ENCODE results near the gene COX6B2. TPM values are rescaled to one million over a fixed set of nuclear protein-coding genes. Genes with fewer than 3 reads are reported as not detected.

The COX6B2 gene
- total and polyA plus RNA-seq, 2 of the 13 experiments (the other 11 are each of a cell fraction or from before 2014, with no cell fraction given) = 0.21 TPM; not detected in 1

DNA sequence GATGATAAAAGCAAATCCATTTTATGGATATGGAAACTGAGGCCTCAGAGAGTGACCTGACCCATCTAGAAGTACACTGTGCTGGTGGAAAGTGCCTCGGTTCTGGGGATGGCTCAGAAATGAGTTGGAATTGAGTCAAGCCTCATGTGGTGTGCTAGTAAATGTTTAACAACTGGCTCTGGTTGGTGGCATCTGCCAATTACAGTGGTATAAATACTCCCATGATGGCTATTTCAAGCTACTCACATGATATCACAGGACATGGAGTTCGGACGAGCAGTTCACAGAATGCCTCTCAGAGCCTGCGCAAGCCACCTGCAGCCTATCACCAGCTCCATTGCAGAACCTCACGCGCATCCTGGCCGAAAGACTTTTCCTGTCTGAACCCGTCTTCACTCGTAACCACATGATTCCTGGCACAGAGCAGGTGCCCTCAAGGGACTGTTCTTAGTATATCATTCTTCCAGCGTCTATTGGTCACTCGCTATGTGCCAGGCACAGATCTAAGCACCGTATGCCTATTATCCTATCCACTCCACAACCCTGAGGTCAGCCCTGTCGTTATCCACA is 38.5 kb downstream of the COX6B2 start:
- Histone ChIP-seq H3K79me2 (ENCODE audit: insufficient read depth, low read length) (no peaks in the 10 kb centered on the region), H2AFZ (ENCODE audit: low read length) (no peak overlapping the region), H4K20me1 (ENCODE audit: insufficient read depth, low read length) (no peaks in the 10 kb centered on the region), H3K9ac (ENCODE audit: insufficient read depth, low read depth, low read length) (no peak overlapping the region), H3K27ac (ENCODE audit: extremely low read length, insufficient read depth, low read length) (no peak overlapping the region), H3K27me3 (ENCODE audit: control insufficient read depth in 1 of 2, insufficient read depth in 2 of 2, low read length in 2 of 2) (no peaks in the 10 kb centered on the region), H3K36me3 (replicated peaks in 1 of 2; ENCODE audit: control insufficient read depth in 1 of 2, insufficient read depth in 2 of 2, low read length in 2 of 2) (no peaks in the 10 kb centered on the region), H3K4me3 (replicated peaks in 1 of 3; ENCODE audit: insufficient read depth in 1 of 3, low read depth in 2 of 3, low read length in 3 of 3) (no peak overlapping the region), H3K9me3 (ENCODE audit: low read length) (no peaks in the 10 kb centered on the region), H3K4me2 (ENCODE audit: low read depth, low read length) (no peak overlapping the region), H3K4me1 (ENCODE audit: insufficient read depth, low read length) (peaks cover 9% of the 10 kb centered on the region)
- FAIRE-seq (no peak), DNase-seq (ENCODE audit: low spot score) (no peak), ATAC-seq (no peak)
- ChIA-PET POLR2A (interaction anchor here (1.6 kb wide), 1 partner anchor 91 kb away, joined by 3 read pairs; the partner anchor contains the start of gene UBE2S), CTCF (ENCODE audit: low intra/inter-chr PET ratio, low total read pairs) (no interaction called here)
- in situ Hi-C loops (cut with HindIII; ENCODE audit: extremely low pct_ligation_motif_present, low pct_unique_long_range_greater_than_20kb) (no loop called here), intact Hi-C loops (cut with micrococcal nuclease; ENCODE audit: unreplicated experiment) (no loop called here)
- BruUV-seq (replicated peaks) = no TSS peak
- WGBS (ENCODE audit: low lambda C conversion rate) = 88% methylated on average over 13 of the region's 13 CpGs
- TF ChIP-seq SRSF4 (IDR thresholded peaks at IDR 0.05; ENCODE audit: low read depth, low read length, poor library complexity, severe bottlenecking) (no peak), ZNF44 (CRISPR knock-in tag; IDR thresholded peaks at IDR 0.05) (no peak), ZNF180 (CRISPR knock-in tag; IDR thresholded peaks at IDR 0.05; ENCODE audit: borderline replicate concordance, low read depth) (no peak), JARID2 (CRISPR knock-in tag; IDR thresholded peaks at IDR 0.05; ENCODE audit: insufficient replicate concordance) (no peak), FOXK2 (IDR thresholded peaks at IDR 0.05) (no peak), NONO (IDR thresholded peaks at IDR 0.05) (no peak), NONO (CRISPR knock-in tag; conservative IDR thresholded peaks at IDR 0.05) (no peak)
- TF ChIP-seq, protein P1, sequence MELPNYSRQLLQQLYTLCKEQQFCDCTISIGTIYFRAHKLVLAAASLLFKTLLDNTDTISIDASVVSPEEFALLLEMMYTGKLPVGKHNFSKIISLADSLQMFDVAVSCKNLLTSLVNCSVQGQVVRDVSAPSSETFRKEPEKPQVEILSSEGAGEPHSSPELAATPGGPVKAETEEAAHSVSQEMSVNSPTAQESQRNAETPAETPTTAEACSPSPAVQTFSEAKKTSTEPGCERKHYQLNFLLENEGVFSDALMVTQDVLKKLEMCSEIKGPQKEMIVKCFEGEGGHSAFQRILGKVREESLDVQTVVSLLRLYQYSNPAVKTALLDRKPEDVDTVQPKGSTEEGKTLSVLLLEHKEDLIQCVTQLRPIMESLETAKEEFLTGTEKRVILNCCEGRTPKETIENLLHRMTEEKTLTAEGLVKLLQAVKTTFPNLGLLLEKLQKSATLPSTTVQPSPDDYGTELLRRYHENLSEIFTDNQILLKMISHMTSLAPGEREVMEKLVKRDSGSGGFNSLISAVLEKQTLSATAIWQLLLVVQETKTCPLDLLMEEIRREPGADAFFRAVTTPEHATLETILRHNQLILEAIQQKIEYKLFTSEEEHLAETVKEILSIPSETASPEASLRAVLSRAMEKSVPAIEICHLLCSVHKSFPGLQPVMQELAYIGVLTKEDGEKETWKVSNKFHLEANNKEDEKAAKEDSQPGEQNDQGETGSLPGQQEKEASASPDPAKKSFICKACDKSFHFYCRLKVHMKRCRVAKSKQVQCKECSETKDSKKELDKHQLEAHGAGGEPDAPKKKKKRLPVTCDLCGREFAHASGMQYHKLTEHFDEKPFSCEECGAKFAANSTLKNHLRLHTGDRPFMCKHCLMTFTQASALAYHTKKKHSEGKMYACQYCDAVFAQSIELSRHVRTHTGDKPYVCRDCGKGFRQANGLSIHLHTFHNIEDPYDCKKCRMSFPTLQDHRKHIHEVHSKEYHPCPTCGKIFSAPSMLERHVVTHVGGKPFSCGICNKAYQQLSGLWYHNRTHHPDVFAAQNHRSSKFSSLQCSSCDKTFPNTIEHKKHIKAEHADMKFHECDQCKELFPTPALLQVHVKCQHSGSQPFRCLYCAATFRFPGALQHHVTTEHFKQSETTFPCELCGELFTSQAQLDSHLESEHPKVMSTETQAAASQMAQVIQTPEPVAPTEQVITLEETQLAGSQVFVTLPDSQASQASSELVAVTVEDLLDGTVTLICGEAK (IDR thresholded peaks at IDR 0.05) = no peak
- TF ChIP-seq, protein P1 (CRISPR knock-in tag; IDR thresholded peaks at IDR 0.05) = no peak
- TF ChIP-seq, protein P2, sequence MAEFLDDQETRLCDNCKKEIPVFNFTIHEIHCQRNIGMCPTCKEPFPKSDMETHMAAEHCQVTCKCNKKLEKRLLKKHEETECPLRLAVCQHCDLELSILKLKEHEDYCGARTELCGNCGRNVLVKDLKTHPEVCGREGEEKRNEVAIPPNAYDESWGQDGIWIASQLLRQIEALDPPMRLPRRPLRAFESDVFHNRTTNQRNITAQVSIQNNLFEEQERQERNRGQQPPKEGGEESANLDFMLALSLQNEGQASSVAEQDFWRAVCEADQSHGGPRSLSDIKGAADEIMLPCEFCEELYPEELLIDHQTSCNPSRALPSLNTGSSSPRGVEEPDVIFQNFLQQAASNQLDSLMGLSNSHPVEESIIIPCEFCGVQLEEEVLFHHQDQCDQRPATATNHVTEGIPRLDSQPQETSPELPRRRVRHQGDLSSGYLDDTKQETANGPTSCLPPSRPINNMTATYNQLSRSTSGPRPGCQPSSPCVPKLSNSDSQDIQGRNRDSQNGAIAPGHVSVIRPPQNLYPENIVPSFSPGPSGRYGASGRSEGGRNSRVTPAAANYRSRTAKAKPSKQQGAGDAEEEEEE (CRISPR knock-in tag; IDR thresholded peaks at IDR 0.05; ENCODE audit: borderline replicate concordance) = no peak

All from HepG2 (cell line).